ENCODE results near the gene CNGA4. TPM values are rescaled to one million over a fixed set of nuclear protein-coding genes. Genes with fewer than 3 reads are reported as not detected.

Gene CNGA4
- total and polyA plus RNA-seq, 2 donors (not counting 1 experiment from before 2014, with no cell fraction given) = 0.79 to 1.9 TPM

DNA sequence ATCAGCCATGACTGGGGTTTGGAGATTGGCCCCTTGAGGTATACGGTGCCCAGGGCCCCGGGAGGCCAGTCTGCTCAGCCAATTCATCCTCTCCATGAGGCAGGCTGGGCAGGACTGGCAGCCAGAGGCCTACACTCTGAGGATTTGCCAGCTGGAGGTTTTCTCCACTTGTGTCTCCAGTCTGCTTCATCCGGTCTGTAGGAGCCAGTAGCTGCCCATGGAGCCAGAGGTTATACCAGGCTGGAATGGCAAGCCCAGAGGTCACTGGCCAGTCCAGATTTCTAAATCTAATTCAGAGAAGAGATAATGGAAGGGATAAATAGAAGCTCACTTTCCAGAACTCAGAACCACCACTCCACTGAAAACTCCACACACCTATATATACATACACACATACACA, 14.5 kb upstream of the CNGA4 start:
- intact Hi-C loops (cut with micrococcal nuclease) = no loop called here
- Histone ChIP-seq H2AFZ (ENCODE audit: insufficient read depth, low read depth, low read length, poor library complexity, severe bottlenecking) (no peak overlapping the region), H3K27me3 (replicated peaks in 1 of 4; ENCODE audit: control extremely low read depth in 1 of 4, control insufficient read depth in 3 of 4, insufficient read depth in 4 of 4, low read length in 3 of 4) (no peaks in the 10 kb centered on the region), H3K27ac (ENCODE audit: low read length in 2 of 2) (no peak overlapping the region), H3K9ac (ENCODE audit: low read length) (no peak overlapping the region), H3K79me2 (ENCODE audit: control insufficient read depth, insufficient read depth, low read length) (peaks cover 25% of the 10 kb centered on the region), H3K4me1 (ENCODE audit: control insufficient read depth in 2 of 2, insufficient read depth in 2 of 2, low read length in 2 of 2) (peaks cover 0 to 7% of the 10 kb centered on the region in 2 donors), H3K4me3 (ENCODE audit: control extremely low read depth in 1 of 5, extremely low read depth in 1 of 5, insufficient read depth in 1 of 5, low read depth in 2 of 5, low read length in 4 of 5) (no peak overlapping the region), H4K20me1 (ENCODE audit: control insufficient read depth, insufficient read depth, low read length, poor library complexity, severe bottlenecking) (peaks cover 16% of the 10 kb centered on the region), H3K9me3 (ENCODE audit: control extremely low read depth in 1 of 3, control insufficient read depth in 2 of 3, insufficient read depth in 1 of 3, low read length in 2 of 3) (no peaks in the 10 kb centered on the region), H3K4me2 (replicated peaks; ENCODE audit: low read depth, low read length, poor library complexity, severe bottlenecking) (no peak overlapping the region), H3K36me3 (replicated peaks in 1 of 2; ENCODE audit: control extremely low read depth in 1 of 2, control insufficient read depth in 1 of 2, extremely low read depth in 1 of 2, insufficient read depth in 2 of 2, low read length in 1 of 2) (peaks cover 5 to 51% of the 10 kb centered on the region in 2 experiments)
- peaks cover 18% of the 10 kb centered on the region for H3K4me1 Mint-ChIP-seq
- no peak overlapping the region for H3K4me3 Mint-ChIP-seq
- no peak for TF ChIP-seq EZH2 (IDR thresholded peaks at IDR 0.05; ENCODE audit: borderline replicate concordance, insufficient read depth, low read depth, low read length, poor library complexity, severe bottlenecking)
- TF ChIP-seq, protein P1, sequence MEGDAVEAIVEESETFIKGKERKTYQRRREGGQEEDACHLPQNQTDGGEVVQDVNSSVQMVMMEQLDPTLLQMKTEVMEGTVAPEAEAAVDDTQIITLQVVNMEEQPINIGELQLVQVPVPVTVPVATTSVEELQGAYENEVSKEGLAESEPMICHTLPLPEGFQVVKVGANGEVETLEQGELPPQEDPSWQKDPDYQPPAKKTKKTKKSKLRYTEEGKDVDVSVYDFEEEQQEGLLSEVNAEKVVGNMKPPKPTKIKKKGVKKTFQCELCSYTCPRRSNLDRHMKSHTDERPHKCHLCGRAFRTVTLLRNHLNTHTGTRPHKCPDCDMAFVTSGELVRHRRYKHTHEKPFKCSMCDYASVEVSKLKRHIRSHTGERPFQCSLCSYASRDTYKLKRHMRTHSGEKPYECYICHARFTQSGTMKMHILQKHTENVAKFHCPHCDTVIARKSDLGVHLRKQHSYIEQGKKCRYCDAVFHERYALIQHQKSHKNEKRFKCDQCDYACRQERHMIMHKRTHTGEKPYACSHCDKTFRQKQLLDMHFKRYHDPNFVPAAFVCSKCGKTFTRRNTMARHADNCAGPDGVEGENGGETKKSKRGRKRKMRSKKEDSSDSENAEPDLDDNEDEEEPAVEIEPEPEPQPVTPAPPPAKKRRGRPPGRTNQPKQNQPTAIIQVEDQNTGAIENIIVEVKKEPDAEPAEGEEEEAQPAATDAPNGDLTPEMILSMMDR (IDR thresholded peaks at IDR 0.05) = no peak
- 100% methylated on average over 3 of the region's 3 CpGs for WGBS (ENCODE audit: insufficient coverage)
- no peak for ATAC-seq (ENCODE audit: low read depth)
- H3K27me3 Mint-ChIP-seq = no peaks in the 10 kb centered on the region
- CTCF ChIA-PET = no interaction called here
- no peaks in the 10 kb centered on the region for H3K9me3 Mint-ChIP-seq (ENCODE audit: insufficient read depth)
- POLR2A ChIA-PET = no interaction called here
- DNase-seq = no peak
- no peak overlapping the region for H3K27ac Mint-ChIP-seq

- CTCF ChIA-PET = no interaction called here
- Mint-ChIP-seq H3K27me3 (no peaks in the 10 kb centered on the region), H3K4me3 (no peak overlapping the region)
Observed at GRCh38 chr11:6225024-6225423, 13.9 kb upstream of the CNGA4 start.

More at GRCh38 chr11:6225024-6225423, 13.9 kb upstream of the CNGA4 start:
- Histone ChIP-seq H3K9ac (ENCODE audit: low read length) (no peak overlapping the region), H3K4me3 (ENCODE audit: control extremely low read depth in 1 of 5, extremely low read depth in 1 of 5, insufficient read depth in 1 of 5, low read depth in 2 of 5, low read length in 4 of 5) (no peak overlapping the region), H3K4me2 (replicated peaks; ENCODE audit: low read depth, low read length, poor library complexity, severe bottlenecking) (no peak overlapping the region), H3K27ac (ENCODE audit: low read length in 2 of 2) (no peak overlapping the region), H3K79me2 (ENCODE audit: control insufficient read depth, insufficient read depth, low read length) (peaks cover 31% of the 10 kb centered on the region), H4K20me1 (ENCODE audit: control insufficient read depth, insufficient read depth, low read length, poor library complexity, severe bottlenecking) (peaks cover 21% of the 10 kb centered on the region), H3K27me3 (replicated peaks in 1 of 4; ENCODE audit: control extremely low read depth in 1 of 4, control insufficient read depth in 3 of 4, insufficient read depth in 4 of 4, low read length in 3 of 4) (no peaks in the 10 kb centered on the region), H3K4me1 (ENCODE audit: control insufficient read depth in 2 of 2, insufficient read depth in 2 of 2, low read length in 2 of 2) (peaks cover 0 to 7% of the 10 kb centered on the region in 2 donors), H3K9me3 (ENCODE audit: control extremely low read depth in 1 of 3, control insufficient read depth in 2 of 3, insufficient read depth in 1 of 3, low read length in 2 of 3) (no peaks in the 10 kb centered on the region), H3K36me3 (replicated peaks in 1 of 2; ENCODE audit: control extremely low read depth in 1 of 2, control insufficient read depth in 1 of 2, extremely low read depth in 1 of 2, insufficient read depth in 2 of 2, low read length in 1 of 2) (peaks cover 5 to 48% of the 10 kb centered on the region in 2 experiments), H2AFZ (ENCODE audit: insufficient read depth, low read depth, low read length, poor library complexity, severe bottlenecking) (no peak overlapping the region)
- 88% methylated on average over 1 of the region's 1 CpG for WGBS (ENCODE audit: insufficient coverage)
- no peak for DNase-seq
- H3K9me3 Mint-ChIP-seq (ENCODE audit: insufficient read depth) = no peaks in the 10 kb centered on the region
- no peak for ATAC-seq (ENCODE audit: low read depth)
- peaks cover 22% of the 10 kb centered on the region for H3K4me1 Mint-ChIP-seq
- H3K27ac Mint-ChIP-seq = no peak overlapping the region
- POLR2A ChIA-PET = no interaction called here
- intact Hi-C loops (cut with micrococcal nuclease) = no loop called here
- TF ChIP-seq EZH2 (IDR thresholded peaks at IDR 0.05; ENCODE audit: borderline replicate concordance, insufficient read depth, low read depth, low read length, poor library complexity, severe bottlenecking) = no peak
- TF ChIP-seq, protein P1 (IDR thresholded peaks at IDR 0.05) = no peak

Data from B cell (primary cell).